HUES48 (cell line): Measurements from ENCODE around the gene TNK2.
A peak's percentile ranks its signal among the peaks of the same experiment; 100 is the strongest.

Experiments
- H3K27ac ChIP-seq: one replicate; pipeline ENCODE4 v1.7.0; 2013; ENCODE audit warnings: low read depth, low read length, inconsistent platforms
- H3K27me3 ChIP-seq: 2 replicates; pipeline ENCODE4 v1.6.1; 2013; ENCODE audit warnings: mild to moderate bottlenecking, low read length; ENCODE audit not compliant: control insufficient read depth, insufficient read depth
- H3K36me3 ChIP-seq: 2 replicates; pipeline ENCODE4 v1.6.1; 2013; ENCODE audit warnings: low read length; ENCODE audit not compliant: control insufficient read depth, insufficient read depth
- H3K4me1 ChIP-seq: 2 replicates; pipeline ENCODE4 v1.6.1; 2013; ENCODE audit warnings: mild to moderate bottlenecking, low read length; ENCODE audit not compliant: control insufficient read depth, insufficient read depth
- H3K4me3 ChIP-seq: 2 replicates; pipeline ENCODE4 v1.5.1; 2013; ENCODE audit warnings: mild to moderate bottlenecking, low read depth, low read length
- H3K9ac ChIP-seq: 2 replicates; pipeline ENCODE4 v1.6.1; 2013; ENCODE audit warnings: mild to moderate bottlenecking, low read depth, low read length, moderate library complexity
- H3K9me3 ChIP-seq: 2 replicates; pipeline ENCODE4 v1.6.1; 2013; ENCODE audit warnings: low read length; ENCODE audit not compliant: control insufficient read depth, insufficient read depth

The TNK2 gene

GRCh38 chr3:195854628-195855294 lies 53.6 kb downstream of the TNK2 start:
- H3K9ac ChIP-seq = no peak overlapping the region
- peaks cover 3% of the 10 kb centered on the region for H3K4me1 ChIP-seq
- H3K27ac ChIP-seq = no peak overlapping the region
- no peaks in the 10 kb centered on the region for H3K27me3 ChIP-seq
- no peaks in the 10 kb centered on the region for H3K9me3 ChIP-seq
- H3K4me3 ChIP-seq = no peak overlapping the region
- H3K36me3 ChIP-seq = no peaks in the 10 kb centered on the region

- Histone ChIP-seq H3K27me3 (no peaks in the 10 kb centered on the region), H3K27ac (no peak overlapping the region), H3K9ac (no peak overlapping the region), H3K4me1 (0 out of 2 replicates have a peak, but pooled peaks cover 3% of the 10 kb centered on the region), H3K36me3 (no peaks in the 10 kb centered on the region), H3K9me3 (no peaks in the 10 kb centered on the region), H3K4me3 (no peak overlapping the region)
Observed at GRCh38 chr3:195853996-195854395, 54.4 kb downstream of the TNK2 start.

- Histone ChIP-seq H3K36me3 (no peaks in the 10 kb centered on the region), H3K4me3 (no peak overlapping the region), H3K9me3 (no peaks in the 10 kb centered on the region), H3K27ac (no peak overlapping the region), H3K4me1 (0 out of 2 replicates have a peak, but pooled peaks cover 3% of the 10 kb centered on the region), H3K9ac (no peak overlapping the region), H3K27me3 (no peaks in the 10 kb centered on the region)
Observed at GRCh38 chr3:195853036-195853435, 55.3 kb downstream of the TNK2 start.

- Histone ChIP-seq H3K9ac (no peak overlapping the region), H3K4me3 (no peak overlapping the region), H3K4me1 (0 out of 2 replicates have a peak, but pooled peaks cover 3% of the 10 kb centered on the region)
Observed at GRCh38 chr3:195850857-195851543, 57.4 kb downstream of the TNK2 start.

GRCh38 chr3:195849322-195850074 lies 58.9 kb downstream of the TNK2 start:
- H3K36me3 ChIP-seq = no peaks in the 10 kb centered on the region
- no peaks in the 10 kb centered on the region for H3K9me3 ChIP-seq
- H3K27ac ChIP-seq = no peak overlapping the region
- H3K4me1 ChIP-seq = 0 out of 2 replicates have a peak, but pooled peaks cover 3% of the 10 kb centered on the region
- no peak overlapping the region for H3K4me3 ChIP-seq
- no peaks in the 10 kb centered on the region for H3K27me3 ChIP-seq
- no peak overlapping the region for H3K9ac ChIP-seq

More at GRCh38 chr3:195850857-195851543, 57.4 kb downstream of the TNK2 start:
- no peaks in the 10 kb centered on the region for H3K36me3 ChIP-seq
- H3K27me3 ChIP-seq = no peaks in the 10 kb centered on the region
- no peaks in the 10 kb centered on the region for H3K9me3 ChIP-seq
- no peak overlapping the region for H3K27ac ChIP-seq

GRCh38 chr3:195847055-195847950 lies 61.0 kb downstream of the TNK2 start:
- H3K4me1 ChIP-seq = no peaks in the 10 kb centered on the region
- no peaks in the 10 kb centered on the region for H3K36me3 ChIP-seq
- H3K9ac ChIP-seq = no peak overlapping the region
- H3K4me3 ChIP-seq = no peak overlapping the region
- H3K27me3 ChIP-seq = no peaks in the 10 kb centered on the region
- no peaks in the 10 kb centered on the region for H3K9me3 ChIP-seq
- H3K27ac ChIP-seq = no peak overlapping the region

GRCh38 chr3:195845483-195845882 lies 62.9 kb downstream of the TNK2 start:
- no peaks in the 10 kb centered on the region for H3K9me3 ChIP-seq
- no peaks in the 10 kb centered on the region for H3K36me3 ChIP-seq
- no peak overlapping the region for H3K9ac ChIP-seq
- no peak overlapping the region for H3K4me3 ChIP-seq
- H3K27ac ChIP-seq = no peak overlapping the region
- H3K4me1 ChIP-seq = no peaks in the 10 kb centered on the region
- H3K27me3 ChIP-seq = no peaks in the 10 kb centered on the region

- Histone ChIP-seq H3K27ac (no peak overlapping the region), H3K4me3 (no peak overlapping the region), H3K4me1 (peaks cover 1% of the 10 kb centered on the region; the same call in 1 of the 2 replicates), H3K9ac (no peak overlapping the region), H3K27me3 (no peaks in the 10 kb centered on the region), H3K9me3 (no peaks in the 10 kb centered on the region), H3K36me3 (no peaks in the 10 kb centered on the region)
Observed at GRCh38 chr3:195844671-195845218, 63.6 kb downstream of the TNK2 start.

GRCh38 chr3:195839260-195840010 lies 68.9 kb downstream of the TNK2 start:
- no peaks in the 10 kb centered on the region for H3K36me3 ChIP-seq
- no peaks in the 10 kb centered on the region for H3K27me3 ChIP-seq
- H3K9me3 ChIP-seq = no peaks in the 10 kb centered on the region
- no peak overlapping the region for H3K9ac ChIP-seq
- peak overlapping the region; percentile 27 for H3K27ac ChIP-seq
- H3K4me1 ChIP-seq = peaks cover 12% of the 10 kb centered on the region; the same call in 1 of the 2 replicates
- H3K4me3 ChIP-seq = no peak overlapping the region
